ENCODE data around the gene TFF3. TPM values are rescaled to one million over a fixed set of nuclear protein-coding genes. Genes with fewer than 3 reads are reported as not detected.

Gene TFF3
- total RNA-seq, 5 donors from 2014 or later (not counting 1 experiment from before 2014, with no cell fraction given), result 1.3 to 1.7 TPM; not detected in 3

DNA sequence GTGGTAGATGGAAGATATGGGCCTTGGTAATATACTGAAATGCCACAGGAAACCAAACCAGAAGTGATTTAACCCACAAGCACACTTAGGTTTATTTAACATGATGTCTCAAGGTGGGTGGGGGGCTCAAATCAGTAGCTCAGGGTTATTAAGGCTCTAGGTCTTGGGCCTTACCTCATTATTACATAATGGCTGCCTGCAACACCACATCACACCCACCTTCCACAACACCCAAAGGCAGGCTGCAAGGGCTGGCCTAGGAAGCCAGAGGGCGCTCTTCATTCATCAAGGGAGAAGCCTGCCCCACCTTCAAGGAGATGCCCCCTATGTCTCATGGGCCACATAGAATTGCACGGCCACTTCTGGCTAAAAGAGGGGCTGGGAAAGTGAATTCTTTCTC, 45.1 kb upstream of the TFF3 start:
- POLR2A ChIA-PET, result interaction anchor here (0.5 to 0.6 kb wide), 2 partner anchors 25 to 650 kb away, joined by 3 to 5 read pairs; no protein-coding TSS in a partner anchor
- WGBS (ENCODE audit: insufficient coverage), result 20% methylated on average over 1 of the region's 2 CpGs

GRCh38 chr21:42358937-42359336, 43.7 kb upstream of the TFF3 start:
- ChIA-PET CTCF (no interaction called here), POLR2A (interaction anchor here in 1 of 2 donors (0.8 kb wide), 1 partner anchor 158 kb away, joined by 4 read pairs; no protein-coding TSS in a partner anchor)
- H3K27ac ChIP-seq (ENCODE audit: low read length), result no peak overlapping the region
- Mint-ChIP-seq H3K27me3 (peaks cover 0 to 2% of the 10 kb centered on the region in 2 donors), H3K36me3 (peaks cover 5% of the 10 kb centered on the region), H3K4me3 (no peak overlapping the region), H3K9me3 (peaks cover 4 to 20% (median 14%) of the 10 kb centered on the region in 3 donors), H3K27ac (no peak overlapping the region), H3K4me1 (peaks cover 3 to 10% (median 4%) of the 10 kb centered on the region in 3 donors)
- H3K4me1 ChIP-seq (ENCODE audit: control insufficient read depth in 1 of 2, extremely low read depth in 1 of 2, insufficient read depth in 2 of 2, low read length in 2 of 2), result peaks cover 0 to 5% of the 10 kb centered on the region in 2 experiments
- H3K27me3 ChIP-seq (replicated peaks in 1 of 2; ENCODE audit: control insufficient read depth in 2 of 2, extremely low read depth in 1 of 2, insufficient read depth in 2 of 2, low read length in 1 of 2), result peaks cover 0 to 8% of the 10 kb centered on the region in 2 experiments
- H3K36me3 ChIP-seq (ENCODE audit: control insufficient read depth in 2 of 2, extremely low read depth in 1 of 2, insufficient read depth in 1 of 2, low read length in 1 of 2), result no peaks in the 10 kb centered on the region
- DNase-seq, result no peak
- no peak for ATAC-seq (replicated peaks in 1 of 4)
- H3K9me3 ChIP-seq, result no peaks in the 10 kb centered on the region
- 88% methylated on average over 11 of the region's 13 CpGs for WGBS (ENCODE audit: insufficient coverage)
- H3K4me3 ChIP-seq (ENCODE audit: control insufficient read depth in 1 of 2, extremely low read depth in 1 of 2, low read length in 1 of 2), result no peak overlapping the region

More for the DNA sequence above, 45.1 kb upstream of the TFF3 start:
- H3K4me3 Mint-ChIP-seq, result no peak overlapping the region
- H3K27me3 Mint-ChIP-seq, result peaks cover 0 to 2% of the 10 kb centered on the region in 2 donors
- DNase-seq, result peak in 1 of 35 experiments; percentile 24
- peaks cover 2% of the 10 kb centered on the region for H3K36me3 Mint-ChIP-seq
- Histone ChIP-seq H3K4me3 (ENCODE audit: control insufficient read depth in 1 of 2, extremely low read depth in 1 of 2, low read length in 1 of 2) (no peak overlapping the region), H3K27me3 (replicated peaks in 1 of 2; ENCODE audit: control insufficient read depth in 2 of 2, extremely low read depth in 1 of 2, insufficient read depth in 2 of 2, low read length in 1 of 2) (peaks cover 0 to 15% of the 10 kb centered on the region in 2 experiments), H3K4me1 (ENCODE audit: control insufficient read depth in 1 of 2, extremely low read depth in 1 of 2, insufficient read depth in 2 of 2, low read length in 2 of 2) (peaks cover 0 to 5% of the 10 kb centered on the region in 2 experiments), H3K27ac (ENCODE audit: low read length) (no peak overlapping the region), H3K36me3 (ENCODE audit: control insufficient read depth in 2 of 2, extremely low read depth in 1 of 2, insufficient read depth in 1 of 2, low read length in 1 of 2) (no peaks in the 10 kb centered on the region), H3K9me3 (no peaks in the 10 kb centered on the region)
- CTCF ChIA-PET, result no interaction called here
- H3K9me3 Mint-ChIP-seq, result peaks cover 0 to 11% (median 8%) of the 10 kb centered on the region in 3 donors
- H3K4me1 Mint-ChIP-seq, result peaks cover 3 to 15% (median 4%) of the 10 kb centered on the region in 3 donors
- H3K27ac Mint-ChIP-seq, result no peak overlapping the region
- no peak for ATAC-seq (replicated peaks in 1 of 4)

DNA sequence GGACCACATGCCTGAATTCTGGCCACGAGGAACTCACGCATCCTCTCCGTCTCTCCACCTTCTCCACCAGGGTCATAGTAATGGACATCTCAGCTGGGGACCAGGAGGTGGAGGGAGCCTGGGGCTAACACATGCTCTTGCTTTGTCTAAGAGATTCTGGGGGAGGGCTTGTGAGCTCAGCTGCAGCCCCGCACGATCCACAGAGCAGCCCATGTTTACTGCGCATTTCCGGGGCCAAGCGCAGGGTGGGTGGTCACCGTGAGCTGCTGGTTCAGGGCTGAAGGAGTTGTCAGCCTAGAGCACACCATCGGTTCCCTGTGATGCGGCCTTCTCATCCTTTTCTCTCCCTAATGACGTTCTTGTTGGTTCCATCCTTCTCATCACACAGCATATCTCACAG, 43.1 kb upstream of the TFF3 start:
- no peak for ATAC-seq (replicated peaks in 1 of 4)
- ChIA-PET CTCF (no interaction called here), POLR2A (no interaction called here)
- Histone ChIP-seq H3K4me3 (ENCODE audit: control insufficient read depth in 1 of 2, extremely low read depth in 1 of 2, low read length in 1 of 2) (no peak overlapping the region), H3K27ac (ENCODE audit: low read length) (no peak overlapping the region), H3K4me1 (ENCODE audit: control insufficient read depth in 1 of 2, extremely low read depth in 1 of 2, insufficient read depth in 2 of 2, low read length in 2 of 2) (peaks cover 0 to 4% of the 10 kb centered on the region in 2 experiments), H3K27me3 (replicated peaks in 1 of 2; ENCODE audit: control insufficient read depth in 2 of 2, extremely low read depth in 1 of 2, insufficient read depth in 2 of 2, low read length in 1 of 2) (peaks cover 0 to 8% of the 10 kb centered on the region in 2 experiments), H3K9me3 (no peaks in the 10 kb centered on the region), H3K36me3 (ENCODE audit: control insufficient read depth in 2 of 2, extremely low read depth in 1 of 2, insufficient read depth in 1 of 2, low read length in 1 of 2) (no peaks in the 10 kb centered on the region)
- 89% methylated on average over 6 of the region's 12 CpGs for WGBS (ENCODE audit: insufficient coverage)
- peaks cover 4 to 20% (median 14%) of the 10 kb centered on the region in 3 donors for H3K9me3 Mint-ChIP-seq
- H3K36me3 Mint-ChIP-seq, result peaks cover 5% of the 10 kb centered on the region
- peaks cover 3% of the 10 kb centered on the region in 3 donors for H3K4me1 Mint-ChIP-seq
- no peak for DNase-seq
- peaks cover 0 to 6% of the 10 kb centered on the region in 2 donors for H3K27me3 Mint-ChIP-seq
- no peak overlapping the region for H3K27ac Mint-ChIP-seq
- no peak overlapping the region for H3K4me3 Mint-ChIP-seq

- Mint-ChIP-seq H3K4me3 (no peak overlapping the region), H3K9me3 (peaks cover 4 to 20% (median 14%) of the 10 kb centered on the region in 3 donors), H3K27me3 (peaks cover 0 to 6% of the 10 kb centered on the region in 2 donors), H3K4me1 (no peaks in the 10 kb centered on the region), H3K27ac (no peak overlapping the region), H3K36me3 (peaks cover 5% of the 10 kb centered on the region)
- H3K4me3 ChIP-seq (ENCODE audit: control insufficient read depth in 1 of 2, extremely low read depth in 1 of 2, low read length in 1 of 2), result no peak overlapping the region
- no peak for ATAC-seq (replicated peaks in 1 of 4)
- DNase-seq, result no peak
- no peaks in the 10 kb centered on the region for H3K4me1 ChIP-seq (ENCODE audit: control insufficient read depth in 1 of 2, extremely low read depth in 1 of 2, insufficient read depth in 2 of 2, low read length in 2 of 2)
- H3K36me3 ChIP-seq (ENCODE audit: control insufficient read depth in 2 of 2, extremely low read depth in 1 of 2, insufficient read depth in 1 of 2, low read length in 1 of 2), result no peaks in the 10 kb centered on the region
- no CpG with 5 or more reads among the region's 3 CpGs for WGBS (ENCODE audit: insufficient coverage)
- no peak overlapping the region for H3K27ac ChIP-seq (ENCODE audit: low read length)
- peaks cover 0 to 13% of the 10 kb centered on the region in 2 experiments for H3K27me3 ChIP-seq (replicated peaks in 1 of 2; ENCODE audit: control insufficient read depth in 2 of 2, extremely low read depth in 1 of 2, insufficient read depth in 2 of 2, low read length in 1 of 2)
- ChIA-PET CTCF (no interaction called here), POLR2A (no interaction called here)
- no peaks in the 10 kb centered on the region for H3K9me3 ChIP-seq
Measured at GRCh38 chr21:42357307-42357706, 42.1 kb upstream of the TFF3 start.

- Mint-ChIP-seq H3K4me3 (no peak overlapping the region), H3K36me3 (peaks cover 5% of the 10 kb centered on the region), H3K27me3 (peaks cover 0 to 4% of the 10 kb centered on the region in 2 donors), H3K9me3 (peaks cover 4 to 20% (median 14%) of the 10 kb centered on the region in 3 donors), H3K27ac (no peak overlapping the region), H3K4me1 (no peaks in the 10 kb centered on the region)
- no peaks in the 10 kb centered on the region for H3K4me1 ChIP-seq (ENCODE audit: control insufficient read depth in 1 of 2, extremely low read depth in 1 of 2, insufficient read depth in 2 of 2, low read length in 2 of 2)
- ATAC-seq (replicated peaks in 1 of 4) (no peak), DNase-seq (no peak)
- ChIA-PET CTCF (no interaction called here), POLR2A (no interaction called here)
- H3K27me3 ChIP-seq (replicated peaks in 1 of 2; ENCODE audit: control insufficient read depth in 2 of 2, extremely low read depth in 1 of 2, insufficient read depth in 2 of 2, low read length in 1 of 2), result peaks cover 0 to 16% of the 10 kb centered on the region in 2 experiments
- 61% methylated on average over 4 of the region's 6 CpGs for WGBS (ENCODE audit: insufficient coverage)
- no peak overlapping the region for H3K27ac ChIP-seq (ENCODE audit: low read length)
- H3K36me3 ChIP-seq (ENCODE audit: control insufficient read depth in 2 of 2, extremely low read depth in 1 of 2, insufficient read depth in 1 of 2, low read length in 1 of 2), result no peaks in the 10 kb centered on the region
- no peak overlapping the region for H3K4me3 ChIP-seq (ENCODE audit: control insufficient read depth in 1 of 2, extremely low read depth in 1 of 2, low read length in 1 of 2)
- no peaks in the 10 kb centered on the region for H3K9me3 ChIP-seq
Measured at GRCh38 chr21:42356650-42357049, 41.4 kb upstream of the TFF3 start.

DNA sequence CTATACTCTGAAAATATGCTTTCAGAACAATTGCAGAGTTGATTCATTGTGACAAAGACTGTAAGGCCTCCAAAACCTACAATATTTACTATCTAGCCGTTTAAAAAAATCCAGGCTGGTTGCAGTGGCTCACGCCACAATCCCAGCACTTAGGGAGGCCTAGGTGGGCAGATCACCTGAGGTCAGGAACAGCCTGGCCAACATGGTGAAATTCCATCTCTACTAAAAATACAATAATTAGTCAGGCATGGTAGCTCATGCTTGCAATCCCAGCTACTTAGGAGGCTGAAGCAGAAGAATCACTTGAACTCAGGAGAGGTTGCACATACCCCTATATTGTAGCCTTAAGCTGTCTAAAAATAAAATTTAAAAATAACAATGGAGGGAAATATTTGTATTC, 40.8 kb upstream of the TFF3 start:
- H3K27me3 ChIP-seq (replicated peaks in 1 of 2; ENCODE audit: control insufficient read depth in 2 of 2, extremely low read depth in 1 of 2, insufficient read depth in 2 of 2, low read length in 1 of 2), result peaks cover 0 to 16% of the 10 kb centered on the region in 2 experiments
- no peak overlapping the region for H3K27ac ChIP-seq (ENCODE audit: low read length)
- peaks cover 0 to 4% of the 10 kb centered on the region in 2 donors for H3K27me3 Mint-ChIP-seq
- H3K9me3 ChIP-seq, result no peaks in the 10 kb centered on the region
- WGBS (ENCODE audit: insufficient coverage), result 88% methylated on average over 1 of the region's 2 CpGs
- DNase-seq, result no peak
- no peak overlapping the region for H3K4me3 Mint-ChIP-seq
- ATAC-seq (replicated peaks in 1 of 4), result no peak
- H3K4me1 Mint-ChIP-seq, result no peaks in the 10 kb centered on the region
- H3K9me3 Mint-ChIP-seq, result peaks cover 4 to 20% (median 14%) of the 10 kb centered on the region in 3 donors
- no peaks in the 10 kb centered on the region for H3K36me3 ChIP-seq (ENCODE audit: control insufficient read depth in 2 of 2, extremely low read depth in 1 of 2, insufficient read depth in 1 of 2, low read length in 1 of 2)
- H3K27ac Mint-ChIP-seq, result no peak overlapping the region
- no peak overlapping the region for H3K4me3 ChIP-seq (ENCODE audit: control insufficient read depth in 1 of 2, extremely low read depth in 1 of 2, low read length in 1 of 2)
- peaks cover 5% of the 10 kb centered on the region for H3K36me3 Mint-ChIP-seq
- H3K4me1 ChIP-seq (ENCODE audit: control insufficient read depth in 1 of 2, extremely low read depth in 1 of 2, insufficient read depth in 2 of 2, low read length in 2 of 2), result no peaks in the 10 kb centered on the region
- POLR2A ChIA-PET, result no interaction called here
- CTCF ChIA-PET, result no interaction called here

Data from T-cell (primary cell).